Peyer's patch (tissue), 4 donors: ENCODE data around the gene PLEKHA1.

Source experiments
- CTCF ChIP-seq, 6 experiments: fragments of 450-650 bp in 4 of 6; fragments of 200-600 bp in 2 of 6; sonication (generic) in 1 of 6; IDR thresholded peaks; one replicate each; pipeline ENCODE4 v1.5.1; 2017 to 2019; ENCODE audit warnings: antibody characterized with exemption in 6 of 6, mild to moderate bottlenecking in 3 of 6, moderate library complexity in 1 of 6
- POLR2A ChIP-seq, 2 donors: fragments of 450-650 bp; IDR thresholded peaks; one replicate each; pipeline ENCODE4 v1.5.1; 2017; ENCODE audit warnings: antibody characterized with exemption in 2 of 2, mild to moderate bottlenecking in 2 of 2, moderate library complexity in 2 of 2

GRCh38 chr10:122420624-122421007 is 46.1 kb downstream of the PLEKHA1 start:
- TF ChIP-seq CTCF (IDR thresholded peaks at IDR 0.05) (no peak), POLR2A (IDR thresholded peaks at IDR 0.05) (no peak)
